ENCODE results near the gene GPR151. TPM values are rescaled to one million over a fixed set of nuclear protein-coding genes. Genes with fewer than 3 reads are reported as not detected.

Gene GPR151
- polyA plus RNA-seq, 2 of the 4 experiments (the other 2 are of a cell fraction) = not detected

DNA sequence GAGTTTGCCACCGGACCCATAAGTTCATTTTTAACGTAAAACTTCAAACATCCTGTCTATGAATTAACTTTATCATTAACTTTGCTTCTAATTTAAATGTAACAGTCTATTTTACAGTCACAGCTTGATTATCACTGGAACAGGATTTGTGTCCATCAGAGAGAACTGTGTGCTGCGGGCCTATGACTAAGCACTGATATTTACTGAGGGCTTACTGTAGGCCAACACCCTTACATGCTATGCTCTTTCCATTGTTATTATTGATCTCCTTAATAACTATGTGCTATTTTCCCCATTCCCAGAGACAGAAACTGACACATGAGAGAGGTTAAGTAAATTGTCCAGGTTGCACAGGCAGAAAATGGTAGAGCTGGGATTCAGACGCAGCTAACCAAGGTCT, 24.0 kb upstream of the GPR151 start:
- ChIA-PET POLR2A (no interaction called here), CTCF (interaction anchor here (1.5 to 6.6 kb wide), 4 partner anchors 8 to 648 kb away, joined by 5 to 121 read pairs (median 52); no protein-coding TSS in a partner anchor)
- no peak for TF ChIP-seq CBX8 (IDR thresholded peaks at IDR 0.05)
- TF ChIP-seq RNF2 (IDR thresholded peaks at IDR 0.05; ENCODE audit: borderline replicate concordance, low read depth) = no peak
- no peak for TF ChIP-seq PHF8 (IDR thresholded peaks at IDR 0.05; ENCODE audit: borderline replicate concordance, low read depth)
- no peak for TF ChIP-seq GATA3 (IDR thresholded peaks at IDR 0.05; ENCODE audit: borderline replicate concordance)
- TF ChIP-seq ZC3H11A (IDR thresholded peaks at IDR 0.05) = no peak
- TF ChIP-seq, protein P1, sequence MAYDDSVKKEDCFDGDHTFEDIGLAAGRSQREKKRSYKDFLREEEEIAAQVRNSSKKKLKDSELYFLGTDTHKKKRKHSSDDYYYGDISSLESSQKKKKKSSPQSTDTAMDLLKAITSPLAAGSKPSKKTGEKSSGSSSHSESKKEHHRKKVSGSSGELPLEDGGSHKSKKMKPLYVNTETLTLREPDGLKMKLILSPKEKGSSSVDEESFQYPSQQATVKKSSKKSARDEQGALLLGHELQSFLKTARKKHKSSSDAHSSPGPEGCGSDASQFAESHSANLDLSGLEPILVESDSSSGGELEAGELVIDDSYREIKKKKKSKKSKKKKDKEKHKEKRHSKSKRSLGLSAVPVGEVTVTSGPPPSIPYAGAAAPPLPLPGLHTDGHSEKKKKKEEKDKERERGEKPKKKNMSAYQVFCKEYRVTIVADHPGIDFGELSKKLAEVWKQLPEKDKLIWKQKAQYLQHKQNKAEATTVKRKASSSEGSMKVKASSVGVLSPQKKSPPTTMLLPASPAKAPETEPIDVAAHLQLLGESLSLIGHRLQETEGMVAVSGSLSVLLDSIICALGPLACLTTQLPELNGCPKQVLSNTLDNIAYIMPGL (CRISPR knock-in tag; IDR thresholded peaks at IDR 0.05; ENCODE audit: borderline replicate concordance) = no peak
- no peak for TF ChIP-seq ZSCAN20 (CRISPR knock-in tag; IDR thresholded peaks at IDR 0.05)
- Histone ChIP-seq H3K9me3 (no peaks in the 10 kb centered on the region), H3K4me1 (no peaks in the 10 kb centered on the region), H3K4me3 (no peak overlapping the region), H3K27ac (no peak overlapping the region), H3K4me2 (no peak overlapping the region)
- FAIRE-seq (no peak), DNase-seq (ENCODE audit: low read depth in 1 of 2, low spot score in 1 of 2) (no peak), ATAC-seq (no peak)
- WGBS (ENCODE audit: missing lambda C conversion rate) = 71% methylated on average over 4 of the region's 4 CpGs

DNA sequence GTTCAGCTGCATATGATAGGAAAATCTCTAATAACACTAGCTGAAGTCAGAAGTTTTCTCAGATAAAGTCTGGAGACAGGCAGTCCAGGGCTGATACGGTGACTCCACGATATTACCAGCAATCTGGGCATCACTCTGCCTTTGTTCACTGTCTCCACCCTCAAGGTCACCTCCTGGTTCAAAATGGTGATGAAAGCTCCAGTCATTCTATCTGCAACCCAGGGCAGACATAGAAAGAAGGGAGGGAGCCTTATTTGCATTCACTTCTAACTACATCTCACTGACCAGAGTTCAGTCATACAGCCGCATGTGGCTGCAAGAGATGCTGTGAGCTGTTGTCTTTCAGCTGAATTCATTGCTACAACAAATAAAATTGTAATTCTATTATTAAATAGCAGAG, 22.4 kb upstream of the GPR151 start:
- ChIA-PET CTCF (interaction anchor here (0.7 to 6.6 kb wide), 6 partner anchors 10 to 832 kb away, joined by 3 to 121 read pairs (median 4); no protein-coding TSS in a partner anchor), POLR2A (no interaction called here)
- no peak for DNase-seq (ENCODE audit: low read depth in 1 of 2, low spot score in 1 of 2)
- Histone ChIP-seq H3K4me2 (no peak overlapping the region), H3K4me3 (no peak overlapping the region), H3K9me3 (no peaks in the 10 kb centered on the region), H3K27ac (no peak overlapping the region), H3K4me1 (no peaks in the 10 kb centered on the region)
- TF ChIP-seq NR3C1 (IDR thresholded peaks at IDR 0.05) (no peak), HOXA7 (CRISPR knock-in tag; IDR thresholded peaks at IDR 0.05) (no peak), CHD4 (IDR thresholded peaks at IDR 0.05; ENCODE audit: borderline replicate concordance) (no peak), ZSCAN20 (CRISPR knock-in tag; IDR thresholded peaks at IDR 0.05) (no peak), HOXB5 (CRISPR knock-in tag; IDR thresholded peaks at IDR 0.05) (no peak), PHF8 (IDR thresholded peaks at IDR 0.05; ENCODE audit: borderline replicate concordance, low read depth) (no peak), HOXB13 (CRISPR knock-in tag; IDR thresholded peaks at IDR 0.05; ENCODE audit: low read depth) (no peak), TFCP2L1 (CRISPR knock-in tag; IDR thresholded peaks at IDR 0.05) (no peak), FOSL2 (IDR thresholded peaks at IDR 0.05) (no peak), FOSL2 (CRISPR knock-in tag; IDR thresholded peaks at IDR 0.05) (no peak), FOXS1 (CRISPR knock-in tag; IDR thresholded peaks at IDR 0.05) (no peak), FOSB (CRISPR knock-in tag; IDR thresholded peaks at IDR 0.05) (no peak), ZFP36 (IDR thresholded peaks at IDR 0.05; ENCODE audit: borderline replicate concordance, partially characterized antibody) (no peak)
- TF ChIP-seq, protein P2, sequence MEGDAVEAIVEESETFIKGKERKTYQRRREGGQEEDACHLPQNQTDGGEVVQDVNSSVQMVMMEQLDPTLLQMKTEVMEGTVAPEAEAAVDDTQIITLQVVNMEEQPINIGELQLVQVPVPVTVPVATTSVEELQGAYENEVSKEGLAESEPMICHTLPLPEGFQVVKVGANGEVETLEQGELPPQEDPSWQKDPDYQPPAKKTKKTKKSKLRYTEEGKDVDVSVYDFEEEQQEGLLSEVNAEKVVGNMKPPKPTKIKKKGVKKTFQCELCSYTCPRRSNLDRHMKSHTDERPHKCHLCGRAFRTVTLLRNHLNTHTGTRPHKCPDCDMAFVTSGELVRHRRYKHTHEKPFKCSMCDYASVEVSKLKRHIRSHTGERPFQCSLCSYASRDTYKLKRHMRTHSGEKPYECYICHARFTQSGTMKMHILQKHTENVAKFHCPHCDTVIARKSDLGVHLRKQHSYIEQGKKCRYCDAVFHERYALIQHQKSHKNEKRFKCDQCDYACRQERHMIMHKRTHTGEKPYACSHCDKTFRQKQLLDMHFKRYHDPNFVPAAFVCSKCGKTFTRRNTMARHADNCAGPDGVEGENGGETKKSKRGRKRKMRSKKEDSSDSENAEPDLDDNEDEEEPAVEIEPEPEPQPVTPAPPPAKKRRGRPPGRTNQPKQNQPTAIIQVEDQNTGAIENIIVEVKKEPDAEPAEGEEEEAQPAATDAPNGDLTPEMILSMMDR (IDR thresholded peaks at IDR 0.05) = no peak
- TF ChIP-seq, protein P1 (CRISPR knock-in tag; IDR thresholded peaks at IDR 0.05; ENCODE audit: borderline replicate concordance) = no peak
- TF ChIP-seq, protein P3, sequence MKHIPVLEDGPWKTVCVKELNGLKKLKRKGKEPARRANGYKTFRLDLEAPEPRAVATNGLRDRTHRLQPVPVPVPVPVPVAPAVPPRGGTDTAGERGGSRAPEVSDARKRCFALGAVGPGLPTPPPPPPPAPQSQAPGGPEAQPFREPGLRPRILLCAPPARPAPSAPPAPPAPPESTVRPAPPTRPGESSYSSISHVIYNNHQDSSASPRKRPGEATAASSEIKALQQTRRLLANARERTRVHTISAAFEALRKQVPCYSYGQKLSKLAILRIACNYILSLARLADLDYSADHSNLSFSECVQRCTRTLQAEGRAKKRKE (CRISPR knock-in tag; IDR thresholded peaks at IDR 0.05; ENCODE audit: low read depth) = no peak
- TF ChIP-seq, protein P4, sequence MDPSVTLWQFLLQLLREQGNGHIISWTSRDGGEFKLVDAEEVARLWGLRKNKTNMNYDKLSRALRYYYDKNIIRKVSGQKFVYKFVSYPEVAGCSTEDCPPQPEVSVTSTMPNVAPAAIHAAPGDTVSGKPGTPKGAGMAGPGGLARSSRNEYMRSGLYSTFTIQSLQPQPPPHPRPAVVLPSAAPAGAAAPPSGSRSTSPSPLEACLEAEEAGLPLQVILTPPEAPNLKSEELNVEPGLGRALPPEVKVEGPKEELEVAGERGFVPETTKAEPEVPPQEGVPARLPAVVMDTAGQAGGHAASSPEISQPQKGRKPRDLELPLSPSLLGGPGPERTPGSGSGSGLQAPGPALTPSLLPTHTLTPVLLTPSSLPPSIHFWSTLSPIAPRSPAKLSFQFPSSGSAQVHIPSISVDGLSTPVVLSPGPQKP (IDR thresholded peaks at IDR 0.05; ENCODE audit: low read depth, low read length) = no peak
- TF ChIP-seq, protein P5, sequence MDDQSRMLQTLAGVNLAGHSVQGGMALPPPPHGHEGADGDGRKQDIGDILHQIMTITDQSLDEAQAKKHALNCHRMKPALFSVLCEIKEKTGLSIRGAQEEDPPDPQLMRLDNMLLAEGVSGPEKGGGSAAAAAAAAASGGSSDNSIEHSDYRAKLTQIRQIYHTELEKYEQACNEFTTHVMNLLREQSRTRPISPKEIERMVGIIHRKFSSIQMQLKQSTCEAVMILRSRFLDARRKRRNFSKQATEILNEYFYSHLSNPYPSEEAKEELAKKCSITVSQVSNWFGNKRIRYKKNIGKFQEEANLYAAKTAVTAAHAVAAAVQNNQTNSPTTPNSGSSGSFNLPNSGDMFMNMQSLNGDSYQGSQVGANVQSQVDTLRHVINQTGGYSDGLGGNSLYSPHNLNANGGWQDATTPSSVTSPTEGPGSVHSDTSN (IDR thresholded peaks at IDR 0.05) = no peak
- 61% methylated on average over 3 of the region's 3 CpGs for WGBS (ENCODE audit: missing lambda C conversion rate)
- no peak for FAIRE-seq
- ATAC-seq = no peak

All from A549 (cell line).